HFFc6 (cell line): ENCODE measurements around the gene MCTP1. TPM values are rescaled to one million over a fixed set of nuclear protein-coding genes. Genes with fewer than 3 reads are reported as not detected.

ENCODE experiments used
- DNase-seq: peaks from one replicate; pipeline ENCODE4 v3.0.0-alpha.2; 2018
- H3K27ac Mint-ChIP-seq: 2 replicates; pipeline ENCODE4 v1.8.0; 2020; ENCODE audit warnings: mild to moderate bottlenecking, mixed read lengths
- H3K27me3 Mint-ChIP-seq: 2 replicates; pipeline ENCODE4 v1.8.0; 2021; ENCODE audit warnings: mild to moderate bottlenecking, moderate library complexity, mixed read lengths; ENCODE audit not compliant: insufficient read depth
- H3K36me3 Mint-ChIP-seq: 2 replicates; pipeline ENCODE4 v1.8.0; 2021; ENCODE audit warnings: low read depth, mixed read lengths
- H3K4me1 Mint-ChIP-seq: 2 replicates; pipeline ENCODE4 v1.8.0; 2020; ENCODE audit warnings: low read depth, mixed read lengths
- H3K4me3 Mint-ChIP-seq: 2 replicates; pipeline ENCODE4 v1.8.0; 2020; ENCODE audit warnings: mild to moderate bottlenecking, moderate library complexity, mixed read lengths
- H3K9me3 Mint-ChIP-seq: 2 replicates; pipeline ENCODE4 v1.8.0; 2020; ENCODE audit warnings: mild to moderate bottlenecking, mixed read lengths
- CTCF ChIP-seq: fragments of 200-600 bp; sonication (generic); IDR thresholded peaks from 2 replicates; pipeline ENCODE4 v1.5.0; 2021; ENCODE audit warnings: antibody characterized with exemption, mild to moderate bottlenecking
- total RNA-seq, 6 experiments: library from RNA; stranded (reverse); fragmentation: NEBNext Ultra II Directional; extraction: Animal tissue kit (Norgen Biotek cat#: 25700); gene quantifications; 2 replicates in 1 of 6; 3 replicates in 5 of 6; pipeline ENCODE4 v1.2.3, GENCODE V29; 2021

MCTP1 gene
- total RNA-seq, 6 experiments from 2014 or later = 1.0 to 5.2 (median 3.9) TPM

GRCh38 chr5:95022967-95023695, 261.8 kb downstream of the MCTP1 start:
- Mint-ChIP-seq H3K4me3 (peak overlapping the region; percentile 9; the same call in 1 of the 2 replicates), H3K27me3 (peaks cover 3% of the 10 kb centered on the region; the same call in 1 of the 2 replicates), H3K9me3 (no peaks in the 10 kb centered on the region), H3K27ac (peak overlapping the region; percentile 4), H3K4me1 (peaks cover 52% of the 10 kb centered on the region), H3K36me3 (no peaks in the 10 kb centered on the region)
- peak; percentile 5 for DNase-seq
- no peak for TF ChIP-seq CTCF

GRCh38 chr5:95020345-95020744, 264.5 kb downstream of the MCTP1 start:
- no peak for TF ChIP-seq CTCF
- DNase-seq = no peak
- Mint-ChIP-seq H3K4me1 (peaks cover 32% of the 10 kb centered on the region), H3K27ac (no peak overlapping the region), H3K27me3 (no peaks in the 10 kb centered on the region; the same call in 1 of the 2 replicates), H3K36me3 (no peaks in the 10 kb centered on the region), H3K4me3 (no peak overlapping the region), H3K9me3 (no peaks in the 10 kb centered on the region)

GRCh38 chr5:95018946-95019345, 265.9 kb downstream of the MCTP1 start:
- H3K4me3 Mint-ChIP-seq = peak overlapping the region; percentile 51; the same call in 1 of the 2 replicates
- no peak for DNase-seq
- H3K9me3 Mint-ChIP-seq = no peaks in the 10 kb centered on the region
- H3K36me3 Mint-ChIP-seq = no peaks in the 10 kb centered on the region
- H3K27me3 Mint-ChIP-seq = no peaks in the 10 kb centered on the region; the same call in 1 of the 2 replicates
- H3K27ac Mint-ChIP-seq = no peak overlapping the region
- no peak for TF ChIP-seq CTCF
- peaks cover 31% of the 10 kb centered on the region for H3K4me1 Mint-ChIP-seq

- Mint-ChIP-seq H3K27me3 (no peaks in the 10 kb centered on the region; the same call in 1 of the 2 replicates), H3K27ac (no peak overlapping the region)
- TF ChIP-seq CTCF = no peak
Observed at GRCh38 chr5:95018511-95018910, 266.4 kb downstream of the MCTP1 start.

GRCh38 chr5:95009812-95010211, 275.1 kb downstream of the MCTP1 start:
- DNase-seq = no peak

More at GRCh38 chr5:95018511-95018910, 266.4 kb downstream of the MCTP1 start:
- H3K36me3 Mint-ChIP-seq = no peaks in the 10 kb centered on the region
- H3K9me3 Mint-ChIP-seq = no peaks in the 10 kb centered on the region
- peaks cover 26% of the 10 kb centered on the region for H3K4me1 Mint-ChIP-seq
- no peak for DNase-seq
- H3K4me3 Mint-ChIP-seq = no peak overlapping the region; the same call in 1 of the 2 replicates

More at GRCh38 chr5:95009812-95010211, 275.1 kb downstream of the MCTP1 start:
- H3K9me3 Mint-ChIP-seq = no peaks in the 10 kb centered on the region
- H3K27ac Mint-ChIP-seq = no peak overlapping the region
- no peak overlapping the region for H3K4me3 Mint-ChIP-seq
- H3K36me3 Mint-ChIP-seq = no peaks in the 10 kb centered on the region
- H3K4me1 Mint-ChIP-seq = no peaks in the 10 kb centered on the region
- no peaks in the 10 kb centered on the region for H3K27me3 Mint-ChIP-seq
- TF ChIP-seq CTCF = no peak
